GM23338 (cell line): ENCODE data around the gene PDE1C. TPM values are rescaled to one million over a fixed set of nuclear protein-coding genes. Genes with fewer than 3 reads are reported as not detected.

ENCODE experiments used
- ATAC-seq: fragments of 200-7000 bp; cut with Tn5 transposase; 3 replicates; pipeline ENCODE4 v1.9.1; 2020
- DNase-seq: peaks from one replicate; pipeline ENCODE4 v3.0.0-alpha.2; 2015; ENCODE audit warnings: low spot score
- H2AFZ ChIP-seq: fragments of 200-600 bp; sonication (generic); 2 replicates; pipeline ENCODE4 v1.8.0; 2016; ENCODE audit warnings: antibody characterized with exemption, mild to moderate bottlenecking, moderate library complexity
- H3F3A ChIP-seq: fragments of 200-600 bp; sonication (generic); replicated peaks from 2 replicates; pipeline ENCODE4 v1.8.0; 2017; ENCODE audit warnings: antibody characterized with exemption, mixed run types, low read depth
- H3K27ac ChIP-seq: fragments of 200-600 bp; sonication (generic); 2 replicates; pipeline ENCODE4 v1.6.1; 2016; ENCODE audit warnings: low read depth
- H3K27me3 ChIP-seq: fragments of 200-600 bp; sonication (generic); 2 replicates; pipeline ENCODE4 v1.8.0; 2016; ENCODE audit warnings: mild to moderate bottlenecking, mixed run types, moderate library complexity; ENCODE audit not compliant: insufficient read depth
- H3K36me3 ChIP-seq: fragments of 200-600 bp; sonication (generic); 2 replicates; pipeline ENCODE4 v1.8.0; 2016; ENCODE audit warnings: mild to moderate bottlenecking; ENCODE audit not compliant: insufficient read depth
- H3K4me1 ChIP-seq: fragments of 200-600 bp; sonication (generic); 2 replicates; pipeline ENCODE4 v1.8.0; 2016; ENCODE audit warnings: mild to moderate bottlenecking, moderate library complexity; ENCODE audit not compliant: insufficient read depth
- H3K4me2 ChIP-seq: fragments of 200-600 bp; sonication (generic); 2 replicates; pipeline ENCODE4 v1.7.1; 2017; ENCODE audit warnings: mixed run types
- H3K4me3 ChIP-seq: fragments of 200-600 bp; sonication (generic); 2 replicates; pipeline ENCODE4 v1.6.1; 2016; ENCODE audit warnings: mixed run types
- H3K79me2 ChIP-seq: fragments of 200-600 bp; sonication (generic); replicated peaks from 2 replicates; pipeline ENCODE4 v1.8.0; 2017; ENCODE audit warnings: mild to moderate bottlenecking; ENCODE audit not compliant: insufficient read depth
- H3K9me2 ChIP-seq: fragments of 200-600 bp; sonication (generic); 2 replicates; pipeline ENCODE4 v1.8.0; 2017; ENCODE audit not compliant: insufficient read depth
- H4K20me1 ChIP-seq: fragments of 200-600 bp; sonication (generic); replicated peaks from 2 replicates; pipeline ENCODE4 v1.8.0; 2017; ENCODE audit warnings: mild to moderate bottlenecking; ENCODE audit not compliant: insufficient read depth
- H3K27ac Mint-ChIP-seq: 2 replicates; pipeline ENCODE4 v1.8.0; 2020; ENCODE audit warnings: inconsistent platforms, mild to moderate bottlenecking, moderate library complexity, mixed read lengths
- H3K27me3 Mint-ChIP-seq: 3 replicates; pipeline ENCODE4 v1.8.0; 2022; ENCODE audit warnings: low read depth, mild to moderate bottlenecking, moderate library complexity, mixed read lengths, inconsistent platforms; ENCODE audit not compliant: insufficient read depth, poor library complexity
- H3K36me3 Mint-ChIP-seq: 3 replicates; pipeline ENCODE4 v1.8.0; 2021; ENCODE audit warnings: low read depth, mild to moderate bottlenecking, inconsistent platforms, moderate library complexity, mixed read lengths
- H3K4me1 Mint-ChIP-seq: 3 replicates; pipeline ENCODE4 v1.8.0; 2020; ENCODE audit warnings: mild to moderate bottlenecking, inconsistent platforms, mixed read lengths
- H3K4me3 Mint-ChIP-seq: 3 replicates; pipeline ENCODE4 v1.8.0; 2021; ENCODE audit warnings: moderate library complexity, mild to moderate bottlenecking, inconsistent platforms, mixed read lengths
- H3K9me3 Mint-ChIP-seq: 3 replicates; pipeline ENCODE4 v1.8.0; 2020; ENCODE audit warnings: moderate library complexity, mild to moderate bottlenecking, inconsistent platforms, mixed read lengths
- CREB1 ChIP-seq: fragments of 250-450 bp; sonication (Bioruptor Pico); IDR thresholded peaks from 2 replicates; pipeline ENCODE4 v1.5.0; 2020; ENCODE audit warnings: low read depth, mild to moderate bottlenecking, moderate library complexity
- CTCF ChIP-seq, 2 experiments: fragments of 200-600 bp in 1 of 2; sonication (generic) in 1 of 2; conservative IDR thresholded peaks; 2 replicates each; pipeline versions ENCODE4 v1.5.1 to v1.6.1; 2016 to 2017; ENCODE audit warnings: antibody characterized with exemption in 2 of 2, low read depth in 2 of 2, mild to moderate bottlenecking in 2 of 2, moderate library complexity in 1 of 2
- ETS1 ChIP-seq: IDR thresholded peaks from 2 replicates; pipeline ENCODE4 v1.6.1; 2016; ENCODE audit warnings: antibody characterized with exemption
- EZH2 ChIP-seq: fragments of 200-600 bp; sonication (generic); IDR thresholded peaks from one replicate; pipeline ENCODE4 v1.8.0; 2017; ENCODE audit warnings: antibody characterized with exemption, mild to moderate bottlenecking, low read depth; ENCODE audit not compliant: unreplicated experiment
- EZH2phosphoT487 ChIP-seq: fragments of 200-600 bp; sonication (generic); IDR thresholded peaks from one replicate; pipeline ENCODE4 v1.8.1; 2018; ENCODE audit warnings: antibody characterized with exemption; ENCODE audit not compliant: unreplicated experiment
- JUNB ChIP-seq: IDR thresholded peaks from one replicate; pipeline ENCODE4 v1.6.1; 2016; ENCODE audit warnings: antibody characterized with exemption; ENCODE audit not compliant: unreplicated experiment
- NANOG ChIP-seq: IDR thresholded peaks from 2 replicates; pipeline ENCODE4 v1.6.1; 2016; ENCODE audit warnings: antibody characterized with exemption, borderline replicate concordance
- POLR2AphosphoS5 ChIP-seq: IDR thresholded peaks from 2 replicates; pipeline ENCODE4 v1.6.1; 2016; ENCODE audit warnings: antibody characterized with exemption, low read depth
- REST ChIP-seq: IDR thresholded peaks from one replicate; pipeline ENCODE4 v1.6.1; 2018; ENCODE audit warnings: antibody characterized with exemption; ENCODE audit not compliant: unreplicated experiment
- STAT1 ChIP-seq: IDR thresholded peaks from one replicate; pipeline ENCODE4 v1.6.1; 2016; ENCODE audit warnings: antibody characterized with exemption; ENCODE audit not compliant: unreplicated experiment
- ZNF114 ChIP-seq: fragments of 250-450 bp; sonication (Bioruptor Pico); IDR thresholded peaks from 2 replicates; pipeline ENCODE4 v1.5.0; 2020; ENCODE audit warnings: mild to moderate bottlenecking, moderate library complexity
- ZNF331 ChIP-seq: fragments of 250-450 bp; sonication (Bioruptor Pico); IDR thresholded peaks from 2 replicates; pipeline ENCODE4 v1.5.0; 2020; ENCODE audit warnings: low read depth, mild to moderate bottlenecking, moderate library complexity
- ZNF462 ChIP-seq: fragments of 250-450 bp; sonication (Bioruptor Pico); IDR thresholded peaks from 2 replicates; pipeline ENCODE4 v1.5.0; 2020; ENCODE audit warnings: mild to moderate bottlenecking, moderate library complexity
- polyA plus RNA-seq: library from polyadenylated mRNA; unstranded; fragments of >200 nt; fragmentation: Nextera tagmentation; extraction: Ambion mirVana; gene quantifications from 2 replicates; pipeline ENCODE4 v1.2.1, GENCODE V29; 2016
- total RNA-seq: library from RNA; depleted of rRNA; stranded (reverse); fragments of >200 nt; shearing (Covaris generic); gene quantifications from 2 replicates; pipeline ENCODE4 v1.2.3, GENCODE V29; 2014

Gene PDE1C
- total and polyA plus RNA-seq, 2 experiments from 2014 or later: 0.28 TPM; not detected in 1

- no peak overlapping the region for H3K4me2 ChIP-seq
- H3F3A ChIP-seq: no peaks in the 10 kb centered on the region
- H3K79me2 ChIP-seq: no peaks in the 10 kb centered on the region
- no peak for DNase-seq
- H3K4me3 ChIP-seq: no peak overlapping the region
- ATAC-seq: no peak
- no peak overlapping the region for H3K27ac ChIP-seq
- Mint-ChIP-seq H3K4me1 (no peaks in the 10 kb centered on the region), H3K27ac (no peak overlapping the region), H3K4me3 (no peak overlapping the region), H3K36me3 (no peaks in the 10 kb centered on the region), H3K27me3 (peaks cover 4% of the 10 kb centered on the region), H3K9me3 (no peaks in the 10 kb centered on the region)
- no peaks in the 10 kb centered on the region for H3K27me3 ChIP-seq
- no peaks in the 10 kb centered on the region for H3K4me1 ChIP-seq
- H2AFZ ChIP-seq: no peak overlapping the region
- no peaks in the 10 kb centered on the region for H4K20me1 ChIP-seq
- peaks cover 3% of the 10 kb centered on the region for H3K9me2 ChIP-seq
- TF ChIP-seq ETS1 (no peak), STAT1 (no peak), EZH2phosphoT487 (no peak), CREB1 (CRISPR knock-in tag) (no peak), ZNF462 (CRISPR knock-in tag) (no peak), ZNF331 (CRISPR knock-in tag) (no peak), ZNF114 (no peak), JUNB (no peak), REST (no peak), CTCF (conservative IDR thresholded peaks at IDR 0.05; ENCODE audit: low read depth in 2 of 2) (no peak), EZH2 (no peak), POLR2AphosphoS5 (no peak), NANOG (no peak)
- H3K36me3 ChIP-seq: no peaks in the 10 kb centered on the region
Observed at GRCh38 chr7:31890198-31890597, 180.0 kb downstream of the PDE1C start.
